Caki2 (cell line): ENCODE results near the gene HRK. TPM values are rescaled to one million over a fixed set of nuclear protein-coding genes. Genes with fewer than 3 reads are reported as not detected.

Experiments used
- total RNA-seq: library from RNA; depleted of rRNA; stranded (reverse); fragments of >200 nt; shearing (Covaris generic); gene quantifications from 2 replicates; pipeline ENCODE4 v1.2.3, GENCODE V29; 2014; ENCODE audit warnings: low replicate concordance; rRNA removed

The HRK gene
- total RNA-seq, 1 experiment from 2014 or later = 0.54 TPM

Other genes with a start within 250 kb of the HRK start
- gene SPRING1, start 143.4 kb downstream of the HRK start, total RNA-seq = 13.9 and 25.6 TPM in 2 replicates
- gene RNFT2, start 143.1 kb downstream of the HRK start, total RNA-seq = 4.1 and 14.4 TPM in 2 replicates
- 18.9 and 20.9 TPM in 2 replicates for gene FBXW8, start 29.5 kb upstream of the HRK start, total RNA-seq
- gene TESC, start 218.0 kb upstream of the HRK start, total RNA-seq = 8.9 and 10.1 TPM in 2 replicates